ENCODE results near the gene GPR139.

Gene GPR139

DNA sequence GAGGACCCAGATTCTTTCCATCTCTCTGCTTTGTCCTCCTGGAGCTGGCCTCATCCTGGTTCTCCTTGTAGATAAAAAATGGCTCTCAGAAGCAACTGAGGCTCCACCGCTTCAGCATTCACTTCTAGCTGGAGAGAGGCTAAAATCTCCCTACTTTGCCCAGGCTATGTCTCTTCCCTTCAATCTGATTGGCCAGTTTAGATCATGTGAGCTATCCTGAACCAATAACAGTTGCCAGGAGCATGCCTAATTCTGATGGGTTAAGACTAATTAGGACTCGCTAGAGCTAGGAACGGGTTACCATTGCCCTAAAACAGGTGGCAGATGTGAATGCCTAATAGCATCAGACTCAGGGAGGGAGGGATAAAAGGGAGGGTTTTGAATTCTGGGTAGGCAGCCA lies 89.6 kb downstream of the GPR139 start:
- DNase-seq = no peak
